ENCODE results near the gene TSHZ2. TPM values are rescaled to one million over a fixed set of nuclear protein-coding genes. Genes with fewer than 3 reads are reported as not detected.

The TSHZ2 gene
- total and polyA plus RNA-seq, 2 of the 4 experiments (the other 2 are of a cell fraction), result under 0.01 to 0.02 TPM

DNA sequence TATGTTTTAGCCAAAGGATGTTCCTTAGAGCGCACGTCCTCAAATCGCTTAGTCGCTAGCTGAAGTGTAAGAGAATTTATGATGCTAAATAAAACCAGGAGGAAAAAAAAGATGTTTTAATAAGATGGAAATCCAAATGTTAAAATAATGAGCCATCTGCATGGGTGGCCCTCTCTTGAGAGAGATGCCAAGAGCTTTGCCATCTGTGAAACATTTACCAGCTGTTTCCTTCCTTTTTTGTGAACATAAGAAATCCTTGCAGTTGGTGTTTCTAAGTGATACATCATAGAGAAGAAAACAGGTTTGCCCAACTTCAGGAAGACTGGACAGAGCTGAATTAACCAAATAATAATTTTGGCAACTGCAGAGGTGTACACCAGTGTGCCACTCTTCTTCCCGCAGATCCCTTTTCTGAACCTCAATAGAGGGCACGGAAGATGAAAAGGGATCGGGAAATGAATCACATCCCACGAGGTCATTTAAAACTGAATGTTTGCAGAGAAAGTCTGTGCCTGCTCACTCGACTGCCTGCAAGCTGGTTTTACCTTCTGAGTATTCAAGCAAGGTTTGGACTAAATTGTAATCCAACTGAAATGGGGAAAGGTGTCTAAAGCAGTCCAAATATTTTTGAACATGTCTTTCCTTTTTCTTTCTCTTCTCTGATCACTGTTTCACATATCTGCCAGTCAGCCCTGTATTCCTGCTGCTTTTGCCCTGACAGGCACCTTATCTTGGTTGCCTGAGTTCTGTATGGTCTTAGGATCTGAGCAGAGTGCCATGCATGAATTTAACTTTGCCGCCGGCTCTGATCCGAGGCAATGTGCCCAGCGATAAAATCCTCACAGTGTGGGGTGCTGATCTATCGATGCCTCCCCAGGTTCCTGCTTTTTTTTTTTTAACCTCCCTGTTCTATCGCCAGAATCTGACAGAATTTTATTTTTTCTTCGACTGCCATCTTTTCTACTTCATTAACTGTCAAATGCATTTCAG, 35.5 kb upstream of the TSHZ2 start:
- H3K56ac ChIP-seq (ENCODE audit: extremely low read depth, insufficient read depth, low read length), result no peak overlapping the region
- H2AK9ac ChIP-seq (replicated peaks; ENCODE audit: low read depth, low read length, poor library complexity), result no peak overlapping the region
- no peak overlapping the region for H2BK15ac ChIP-seq (ENCODE audit: low read depth, low read length)
- WGBS, 2 experiments (ENCODE audit: extremely low coverage in 2 of 2, insufficient read length in 1 of 2), result 33% methylated on average over 1 of the region's 16 CpGs; no CpG with 5 or more reads in 1 of the 2 experiments
- H3K9me3 ChIP-seq (ENCODE audit: control insufficient read depth, insufficient read depth, low read length), result no peaks in the 10 kb centered on the region
- H3K27me3 ChIP-seq (ENCODE audit: control insufficient read depth, insufficient read depth, low read length), result no peaks in the 10 kb centered on the region
- CTCF ChIA-PET, result no interaction called here
- no peak overlapping the region for H2BK20ac ChIP-seq (ENCODE audit: low read depth, low read length)
- no peak overlapping the region for H3K4ac ChIP-seq (ENCODE audit: low read depth, low read length)
- H3K27ac ChIP-seq (ENCODE audit: insufficient read depth, low read length), result no peak overlapping the region
- no peaks in the 10 kb centered on the region for H3K9me1 ChIP-seq (ENCODE audit: insufficient read depth, low read length)
- H2BK120ac ChIP-seq (ENCODE audit: low read depth, low read length), result no peak overlapping the region
- no peak overlapping the region for H4K5ac ChIP-seq (ENCODE audit: low read depth, low read length)
- ATAC-seq (ENCODE audit: low read depth), result no peak
- no peak overlapping the region for H3K23ac ChIP-seq (ENCODE audit: low read depth, low read length)
- no peaks in the 10 kb centered on the region for H4K20me1 ChIP-seq (ENCODE audit: insufficient read depth, low read length)
- no peak overlapping the region for H2AK5ac ChIP-seq (ENCODE audit: low read depth, low read length)
- H3K79me1 ChIP-seq (ENCODE audit: low read depth in 1 of 2, low read length in 2 of 2), result no peaks in the 10 kb centered on the region
- H2AFZ ChIP-seq (replicated peaks; ENCODE audit: low read length, poor library complexity), result no peak overlapping the region
- no peak overlapping the region for H2BK5ac ChIP-seq (ENCODE audit: low read depth, low read length, poor library complexity, severe bottlenecking)
- no TSS peak for BruUV-seq (replicated peaks)
- no peak overlapping the region for H4K91ac ChIP-seq (ENCODE audit: insufficient read depth, low read depth, low read length)
- H3K14ac ChIP-seq (replicated peaks; ENCODE audit: low read depth, low read length), result no peak overlapping the region
- H3K9ac ChIP-seq (ENCODE audit: low read depth, low read length), result no peak overlapping the region
- no peak for DNase-seq
- TF ChIP-seq RCOR1 (IDR thresholded peaks at IDR 0.05; ENCODE audit: insufficient replicate concordance, low read length), result no peak
- no peak for TF ChIP-seq SMC3 (IDR thresholded peaks at IDR 0.05; ENCODE audit: low read depth, low read length)
- no peak for TF ChIP-seq RFX5 (IDR thresholded peaks at IDR 0.05; ENCODE audit: low read depth, low read length)
- no peak for TF ChIP-seq MXI1 (IDR thresholded peaks at IDR 0.05; ENCODE audit: borderline replicate concordance, low read depth, low read length)
- no peak for TF ChIP-seq RAD21 (IDR thresholded peaks at IDR 0.05; ENCODE audit: low read length)
- no peak for TF ChIP-seq CEBPB (IDR thresholded peaks at IDR 0.05; ENCODE audit: low read depth, low read length)
- TF ChIP-seq MAZ (IDR thresholded peaks at IDR 0.05; ENCODE audit: borderline replicate concordance, low read depth, low read length), result no peak
- TF ChIP-seq, protein P1, sequence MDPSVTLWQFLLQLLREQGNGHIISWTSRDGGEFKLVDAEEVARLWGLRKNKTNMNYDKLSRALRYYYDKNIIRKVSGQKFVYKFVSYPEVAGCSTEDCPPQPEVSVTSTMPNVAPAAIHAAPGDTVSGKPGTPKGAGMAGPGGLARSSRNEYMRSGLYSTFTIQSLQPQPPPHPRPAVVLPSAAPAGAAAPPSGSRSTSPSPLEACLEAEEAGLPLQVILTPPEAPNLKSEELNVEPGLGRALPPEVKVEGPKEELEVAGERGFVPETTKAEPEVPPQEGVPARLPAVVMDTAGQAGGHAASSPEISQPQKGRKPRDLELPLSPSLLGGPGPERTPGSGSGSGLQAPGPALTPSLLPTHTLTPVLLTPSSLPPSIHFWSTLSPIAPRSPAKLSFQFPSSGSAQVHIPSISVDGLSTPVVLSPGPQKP (IDR thresholded peaks at IDR 0.05; ENCODE audit: borderline replicate concordance, low read depth, low read length), result no peak
- TF ChIP-seq MAFK (IDR thresholded peaks at IDR 0.05; ENCODE audit: low read depth, low read length), result no peak
- H3K4me2 ChIP-seq (ENCODE audit: low read depth, low read length), result no peak overlapping the region
- in situ Hi-C loops (cut with MboI; ENCODE audit: low sequenced_read_pairs), result no loop called here
- no peak overlapping the region for H3K18ac ChIP-seq (ENCODE audit: low read depth, low read length)
- intact Hi-C loops (cut with micrococcal nuclease), result no loop called here
- dilution Hi-C loops (cut with HindIII; ENCODE audit: low sequenced_read_pairs, unreplicated experiment), result no loop called here
- H3K4me3 ChIP-seq (ENCODE audit: insufficient read depth, low read depth, low read length), result no peak overlapping the region
- POLR2A ChIA-PET (ENCODE audit: unreplicated experiment), result no interaction called here
- H3K4me1 ChIP-seq (ENCODE audit: control insufficient read depth, insufficient read depth, low read length), result no peaks in the 10 kb centered on the region
- no peak overlapping the region for H4K8ac ChIP-seq (ENCODE audit: low read depth in 2 of 2, low read length in 2 of 2)
- no peaks in the 10 kb centered on the region for H3K36me3 ChIP-seq (ENCODE audit: control insufficient read depth, insufficient read depth, low read length)

Data from IMR-90 (cell line).